Epithelial cell of proximal tubule (primary cell): ENCODE data around the gene PAM16. TPM values are rescaled to one million over a fixed set of nuclear protein-coding genes. Genes with fewer than 3 reads are reported as not detected.

Experiments
- DNase-seq: peaks from one replicate; pipeline ENCODE4 v3.0.0-alpha.2; 2011; ENCODE audit warnings: low read depth
- H3K4me3 ChIP-seq: 2 replicates; pipeline ENCODE4 v1.5.1; 2011; ENCODE audit warnings: low read depth, mild to moderate bottlenecking, low read length
- CTCF ChIP-seq: conservative IDR thresholded peaks from 2 replicates; pipeline ENCODE4 v1.5.1; 2012; ENCODE audit warnings: low read depth, mild to moderate bottlenecking, low read length
- total RNA-seq: library from RNA; depleted of rRNA; stranded (reverse); fragments of >200 nt; gene quantifications from 2 replicates; pipeline ENCODE4 v1.2.3, GENCODE V29; 2015

The PAM16 gene
- total RNA-seq, 1 donor from 2014 or later: 75.1 TPM

DNA sequence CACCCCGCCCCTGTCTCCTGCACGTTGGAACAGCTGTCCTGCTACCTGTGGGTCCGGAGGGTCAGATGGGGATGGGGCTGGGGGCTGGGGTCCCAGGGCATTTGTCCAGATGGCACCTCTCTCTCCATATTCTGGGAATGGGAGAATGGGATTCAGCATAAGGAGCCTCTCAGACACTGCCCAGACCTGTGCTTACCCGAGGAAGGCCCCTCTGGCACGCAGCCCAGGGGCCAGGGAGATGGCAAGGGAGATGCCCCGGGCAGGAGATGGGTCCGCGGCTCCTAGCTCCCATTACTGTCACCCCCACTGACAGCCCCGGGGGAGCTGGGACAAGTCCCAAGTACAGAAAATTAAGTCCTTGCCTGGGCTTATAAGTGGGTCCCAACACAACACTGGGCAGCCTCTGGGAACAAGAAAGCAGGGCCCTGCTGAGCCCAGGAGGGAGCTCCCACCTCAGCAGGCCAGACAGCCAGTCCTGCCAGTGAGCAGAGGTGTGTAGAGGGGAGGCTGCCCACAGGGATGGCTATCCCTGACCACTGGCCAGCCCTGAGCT, 22.3 kb upstream of the PAM16 start:
- no peak for TF ChIP-seq CTCF

GRCh38 chr16:4372578-4373355, 21.6 kb upstream of the PAM16 start:
- DNase-seq: no peak
- no peak for TF ChIP-seq CTCF
- H3K4me3 ChIP-seq: peak overlapping the region; percentile 96

More for the DNA sequence above, 22.3 kb upstream of the PAM16 start:
- peak overlapping the region; percentile 96 for H3K4me3 ChIP-seq
- no peak for DNase-seq

GRCh38 chr16:4372001-4372577, 21.0 kb upstream of the PAM16 start:
- peak overlapping the region; percentile 96 for H3K4me3 ChIP-seq
- no peak for DNase-seq
- no peak for TF ChIP-seq CTCF

DNA sequence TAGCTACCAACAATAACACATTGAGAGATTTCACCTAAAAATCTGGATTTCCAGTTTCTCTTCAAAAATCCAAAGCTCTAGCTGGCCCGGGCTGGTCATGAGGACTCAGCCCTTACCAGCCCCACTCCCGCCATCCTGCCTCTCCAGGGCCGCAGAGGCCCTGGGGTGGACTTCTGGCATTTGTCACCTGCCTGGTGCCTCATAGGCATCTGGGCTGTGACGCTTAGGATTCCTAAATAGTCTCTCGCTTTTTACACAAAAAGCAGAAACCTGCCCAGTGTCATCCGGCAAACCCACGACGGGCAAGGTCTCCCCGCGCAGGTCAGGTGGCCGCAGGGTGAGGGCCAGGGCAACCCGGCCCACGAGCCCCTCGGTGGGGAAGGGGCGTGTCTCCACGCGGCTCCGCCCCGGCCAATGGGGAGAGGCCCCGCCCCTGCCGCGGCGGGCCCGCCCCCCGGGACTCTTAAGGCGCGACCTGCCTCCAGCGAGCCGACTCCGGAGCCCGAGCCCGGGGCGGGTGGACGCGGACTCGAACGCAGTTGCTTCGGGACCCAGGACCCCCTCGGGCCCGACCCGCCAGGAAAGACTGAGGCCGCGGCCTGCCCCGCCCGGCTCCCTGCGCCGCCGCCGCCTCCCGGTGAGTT, 20.4 kb upstream of the PAM16 start, which contains the start of gene VASN:
Gene VASN, plus strand, starts transcription at position 492 of the 644 bp plus-strand sequence. CDS start 9,030 bp downstream, outside the sequence.
- TF ChIP-seq CTCF: no peak
- peak within 1 kb of the TSS; percentile 96 for H3K4me3 ChIP-seq
- no peak for DNase-seq

- TF ChIP-seq CTCF: no peak
- no peak for DNase-seq
- peak overlapping the region; percentile 96 for H3K4me3 ChIP-seq
Observed at GRCh38 chr16:4370570-4371356, 19.6 kb upstream of the PAM16 start.

GRCh38 chr16:4370151-4370550, 19.0 kb upstream of the PAM16 start:
- DNase-seq: no peak
- TF ChIP-seq CTCF: no peak
- no peak overlapping the region for H3K4me3 ChIP-seq
